Neural cell (in vitro differentiated cells): Measurements from ENCODE around the gene LNX1.

Source experiments
- EP300 ChIP-seq: fragments of 450-650 bp; conservative IDR thresholded peaks from 2 replicates; pipeline ENCODE4 v1.6.1; 2014; ENCODE audit warnings: antibody characterized with exemption, mild to moderate bottlenecking, moderate library complexity; ENCODE audit not compliant: poor library complexity, severe bottlenecking
- MXI1 ChIP-seq: fragments of 450-650 bp; conservative IDR thresholded peaks from 2 replicates; pipeline ENCODE4 v1.6.1; 2014; ENCODE audit warnings: antibody characterized with exemption, mild to moderate bottlenecking; ENCODE audit not compliant: poor library complexity, severe bottlenecking
- POLR2AphosphoS5 ChIP-seq: IDR thresholded peaks from 2 replicates; pipeline ENCODE4 v1.6.1; 2012
- SMC3 ChIP-seq: fragments of 450-650 bp; conservative IDR thresholded peaks from 2 replicates; pipeline ENCODE4 v1.6.1; 2014; ENCODE audit warnings: antibody characterized with exemption, mild to moderate bottlenecking, moderate library complexity; ENCODE audit not compliant: poor library complexity
- TF ChIP-seq, protein P1 (sequence below): fragments of 450-650 bp; IDR thresholded peaks from 2 replicates; pipeline ENCODE4 v1.5.1; 2014; ENCODE audit warnings: antibody characterized with exemption, mild to moderate bottlenecking, moderate library complexity; ENCODE audit not compliant: poor library complexity, severe bottlenecking

DNA sequence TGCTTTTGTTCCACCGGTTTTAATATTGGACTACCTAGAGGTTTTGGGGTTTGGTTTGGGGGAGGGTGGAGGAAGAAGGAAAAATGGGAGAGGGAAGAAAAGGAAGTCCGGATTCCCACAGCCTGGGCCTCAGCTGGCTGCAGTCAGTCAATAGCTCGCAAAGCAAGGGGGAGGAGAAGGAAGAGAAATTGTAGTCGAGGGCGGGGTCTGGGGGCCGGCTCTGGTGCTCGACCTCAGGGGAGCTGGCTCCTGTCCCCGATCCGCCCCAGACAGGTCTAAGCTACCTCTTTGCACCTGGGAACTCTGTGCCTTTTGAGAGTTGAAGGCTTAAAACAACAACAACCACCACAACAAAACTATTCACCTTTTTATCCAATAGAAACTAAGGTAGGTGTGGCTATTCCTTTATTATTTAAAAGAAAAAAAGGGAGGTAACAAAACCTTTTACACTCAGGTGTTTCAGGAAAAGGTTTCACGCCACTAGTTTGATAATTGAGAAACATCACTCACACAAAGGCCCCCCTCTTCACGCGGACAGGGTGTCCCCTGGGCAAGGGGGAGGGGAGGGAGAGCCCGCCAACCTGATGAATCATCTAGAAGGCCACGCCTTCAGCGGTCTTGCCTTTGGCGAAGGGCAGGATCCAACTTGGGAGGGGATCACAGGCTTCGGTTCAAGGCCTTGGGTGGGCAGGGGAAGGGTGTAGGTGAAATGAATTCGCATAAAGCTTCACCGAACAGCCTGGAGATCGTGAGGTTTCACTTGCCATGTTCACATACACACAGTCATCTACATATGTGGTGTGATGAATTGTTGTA lies 1.6 kb upstream of the LNX1 start:
- TF ChIP-seq, protein P1, sequence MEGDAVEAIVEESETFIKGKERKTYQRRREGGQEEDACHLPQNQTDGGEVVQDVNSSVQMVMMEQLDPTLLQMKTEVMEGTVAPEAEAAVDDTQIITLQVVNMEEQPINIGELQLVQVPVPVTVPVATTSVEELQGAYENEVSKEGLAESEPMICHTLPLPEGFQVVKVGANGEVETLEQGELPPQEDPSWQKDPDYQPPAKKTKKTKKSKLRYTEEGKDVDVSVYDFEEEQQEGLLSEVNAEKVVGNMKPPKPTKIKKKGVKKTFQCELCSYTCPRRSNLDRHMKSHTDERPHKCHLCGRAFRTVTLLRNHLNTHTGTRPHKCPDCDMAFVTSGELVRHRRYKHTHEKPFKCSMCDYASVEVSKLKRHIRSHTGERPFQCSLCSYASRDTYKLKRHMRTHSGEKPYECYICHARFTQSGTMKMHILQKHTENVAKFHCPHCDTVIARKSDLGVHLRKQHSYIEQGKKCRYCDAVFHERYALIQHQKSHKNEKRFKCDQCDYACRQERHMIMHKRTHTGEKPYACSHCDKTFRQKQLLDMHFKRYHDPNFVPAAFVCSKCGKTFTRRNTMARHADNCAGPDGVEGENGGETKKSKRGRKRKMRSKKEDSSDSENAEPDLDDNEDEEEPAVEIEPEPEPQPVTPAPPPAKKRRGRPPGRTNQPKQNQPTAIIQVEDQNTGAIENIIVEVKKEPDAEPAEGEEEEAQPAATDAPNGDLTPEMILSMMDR, result no peak
- TF ChIP-seq SMC3 (no peak), POLR2AphosphoS5 (no peak), MXI1 (no peak), EP300 (no peak)
